NCI-H2171 treated with DMSO at 0.1 percent for 48 hours (cell line): Measurements from ENCODE around the gene AGO3.
"Not testable (repeated sequence)": the region's sequence is repeated elsewhere in the genome, so short reads cannot be mapped to it uniquely, and the experiment has no call there.

Source experiments
- DNase-seq: peaks from one replicate; lab custom pipeline; 2025; lab: John Stamatoyannopoulos, UW

AGO3 gene

DNA sequence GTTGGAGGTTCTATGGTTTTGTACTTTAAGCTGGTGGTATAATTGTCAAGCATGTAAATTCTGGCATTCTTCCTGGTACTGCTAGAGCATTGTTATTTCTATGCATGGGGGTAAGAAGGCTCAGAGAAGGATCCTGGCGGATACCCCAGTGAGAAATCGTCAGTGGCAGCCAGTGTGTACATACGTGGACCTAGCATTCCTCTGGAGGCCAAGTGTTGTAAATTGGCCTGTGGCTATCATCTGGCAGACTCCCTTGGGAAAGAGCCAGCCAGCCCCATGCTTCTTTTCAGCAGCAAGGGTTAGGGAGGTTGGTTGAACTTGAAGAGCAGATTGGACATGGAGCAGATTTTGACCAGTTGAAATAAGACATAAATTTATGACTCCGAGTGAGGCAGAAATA, 5.2 kb upstream of the AGO3 start:
- no peak for DNase-seq

DNA sequence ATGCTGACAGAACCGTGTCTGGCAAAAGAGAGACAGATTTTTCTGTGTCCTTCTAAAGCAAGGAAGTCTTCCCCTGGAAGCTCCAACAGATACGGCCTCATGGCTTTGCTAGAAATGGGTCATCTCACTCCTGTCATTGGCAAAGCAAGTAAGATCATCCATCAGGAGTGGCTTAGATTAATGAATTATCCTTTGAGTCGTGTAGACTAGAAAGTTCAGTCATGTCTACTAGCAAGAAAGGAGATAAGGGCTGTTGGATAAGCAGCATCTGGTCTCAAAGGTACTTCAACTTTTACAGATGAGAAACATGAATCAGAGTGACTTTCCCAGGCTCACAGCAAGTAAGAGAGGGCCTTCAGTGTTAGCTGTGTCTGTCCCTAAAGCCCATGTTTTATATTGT, 3.4 kb upstream of the AGO3 start:
- no peak for DNase-seq

DNA sequence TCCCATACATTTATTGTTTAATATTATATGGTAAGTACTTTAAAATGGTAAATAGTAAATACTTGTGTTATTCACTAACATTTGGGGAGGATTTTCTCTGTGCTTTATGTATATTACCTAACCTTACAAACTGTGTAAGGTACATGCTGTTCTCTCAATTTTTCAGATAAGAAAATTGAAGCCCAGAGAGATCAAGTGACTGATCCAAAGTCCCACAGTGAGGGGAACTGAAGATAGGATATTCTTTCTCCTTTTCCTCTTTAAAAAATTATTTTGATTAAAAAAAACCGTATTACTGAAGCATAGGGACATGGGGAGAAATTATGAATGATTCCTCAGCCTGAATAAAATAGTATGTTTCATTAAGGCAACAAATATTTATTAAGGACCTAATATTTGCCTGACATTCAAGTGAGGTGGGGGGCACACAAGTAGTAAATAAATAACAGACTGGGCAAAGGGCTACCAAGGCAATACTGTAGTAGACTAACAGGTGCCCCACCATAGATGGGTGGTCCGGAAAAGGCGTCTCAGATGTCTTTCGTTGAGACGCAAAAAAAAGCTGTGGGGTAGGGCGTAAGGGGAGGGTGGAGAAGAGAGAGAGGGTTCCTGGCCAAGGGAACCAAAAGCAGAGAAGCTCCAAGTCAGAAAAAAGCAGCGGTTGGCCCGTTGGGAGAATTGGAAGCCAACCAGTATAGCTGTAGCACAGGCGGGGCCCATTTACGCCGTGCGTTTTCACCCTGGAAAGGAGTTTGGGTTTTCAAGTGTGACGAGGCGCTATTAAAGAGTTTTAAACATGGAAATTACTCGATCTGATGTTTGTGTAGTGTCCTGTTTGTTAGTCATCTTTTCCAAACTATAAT, 944 bp upstream of the AGO3 start:
- peak; percentile 78 for DNase-seq

DNA sequence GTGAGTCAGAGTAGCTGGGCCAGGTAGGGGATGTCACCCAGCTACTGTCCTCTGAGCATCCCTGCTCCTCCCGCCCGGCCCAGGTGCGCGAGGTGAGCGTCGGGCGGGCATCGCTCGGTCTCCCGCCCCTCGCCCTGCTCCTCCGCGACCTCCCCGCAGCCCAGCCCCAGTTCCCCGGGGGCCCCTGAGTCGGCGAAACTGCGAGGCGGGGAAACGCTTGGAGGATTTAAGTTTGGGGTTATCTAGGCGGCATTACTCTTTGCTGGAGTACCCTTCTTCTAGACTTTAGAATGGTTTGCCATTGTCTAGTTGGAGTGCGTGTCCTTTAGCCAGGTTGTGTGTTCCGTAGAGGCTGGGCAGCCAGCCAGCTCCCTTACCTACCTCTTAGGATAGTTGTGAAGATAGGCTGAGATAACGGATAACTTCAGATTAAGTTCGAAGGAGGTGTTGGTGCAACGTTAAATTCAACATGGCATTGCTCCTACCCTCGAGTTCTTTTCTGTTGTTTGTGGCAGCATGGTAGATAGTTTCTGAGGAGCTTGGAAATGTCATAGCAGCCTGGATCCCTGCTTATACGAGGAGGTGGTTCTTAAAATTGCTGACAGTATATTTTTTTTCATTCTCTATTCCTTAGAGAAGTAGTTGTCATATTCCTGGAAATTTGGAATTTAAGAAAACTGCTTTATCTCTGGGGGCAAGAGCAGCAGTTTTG, 697 bp downstream of the AGO3 start:
- DNase-seq, result no peak

DNA sequence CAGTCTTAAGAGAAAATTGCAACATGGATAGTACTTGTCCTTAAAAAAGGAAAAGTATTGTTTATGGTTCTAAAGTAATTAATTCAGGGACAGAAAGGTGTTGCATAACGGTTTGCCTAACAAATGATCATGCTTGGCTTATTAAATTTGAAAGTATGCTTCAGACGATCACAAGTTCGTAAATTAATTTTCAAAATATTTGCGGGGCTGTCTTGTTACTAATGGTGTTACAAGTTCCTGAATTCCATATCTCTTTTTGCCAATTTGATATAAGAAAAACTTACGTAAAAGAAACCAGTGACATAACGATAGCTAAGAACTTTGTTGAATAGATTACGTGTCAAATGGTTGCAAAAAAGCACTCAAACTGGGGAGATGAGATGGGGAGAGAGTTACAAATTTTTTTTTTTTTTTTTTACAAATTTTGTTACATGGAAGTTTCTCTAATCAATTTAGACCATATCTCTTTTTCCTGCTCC, 1.3 kb downstream of the AGO3 start:
- no peak for DNase-seq

DNA sequence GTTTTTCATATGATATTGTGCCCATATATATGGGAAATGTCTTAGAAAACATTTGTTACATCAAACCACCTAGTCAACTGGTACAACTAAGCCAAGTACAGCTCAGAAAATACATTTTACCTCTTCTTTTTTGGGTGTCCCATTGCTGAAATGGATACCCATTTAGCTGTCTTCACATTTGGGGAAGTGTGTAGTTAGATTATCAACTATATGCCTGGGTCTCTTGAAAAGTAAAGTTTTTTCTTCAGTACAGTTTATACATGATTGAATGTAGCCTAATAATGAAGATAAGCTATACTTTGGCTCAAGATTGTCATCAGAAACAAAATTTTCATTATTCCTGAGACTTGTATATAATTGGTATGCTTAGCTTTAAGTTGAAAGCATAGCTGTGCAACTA, 2.0 kb downstream of the AGO3 start:
- DNase-seq, result no peak

DNA sequence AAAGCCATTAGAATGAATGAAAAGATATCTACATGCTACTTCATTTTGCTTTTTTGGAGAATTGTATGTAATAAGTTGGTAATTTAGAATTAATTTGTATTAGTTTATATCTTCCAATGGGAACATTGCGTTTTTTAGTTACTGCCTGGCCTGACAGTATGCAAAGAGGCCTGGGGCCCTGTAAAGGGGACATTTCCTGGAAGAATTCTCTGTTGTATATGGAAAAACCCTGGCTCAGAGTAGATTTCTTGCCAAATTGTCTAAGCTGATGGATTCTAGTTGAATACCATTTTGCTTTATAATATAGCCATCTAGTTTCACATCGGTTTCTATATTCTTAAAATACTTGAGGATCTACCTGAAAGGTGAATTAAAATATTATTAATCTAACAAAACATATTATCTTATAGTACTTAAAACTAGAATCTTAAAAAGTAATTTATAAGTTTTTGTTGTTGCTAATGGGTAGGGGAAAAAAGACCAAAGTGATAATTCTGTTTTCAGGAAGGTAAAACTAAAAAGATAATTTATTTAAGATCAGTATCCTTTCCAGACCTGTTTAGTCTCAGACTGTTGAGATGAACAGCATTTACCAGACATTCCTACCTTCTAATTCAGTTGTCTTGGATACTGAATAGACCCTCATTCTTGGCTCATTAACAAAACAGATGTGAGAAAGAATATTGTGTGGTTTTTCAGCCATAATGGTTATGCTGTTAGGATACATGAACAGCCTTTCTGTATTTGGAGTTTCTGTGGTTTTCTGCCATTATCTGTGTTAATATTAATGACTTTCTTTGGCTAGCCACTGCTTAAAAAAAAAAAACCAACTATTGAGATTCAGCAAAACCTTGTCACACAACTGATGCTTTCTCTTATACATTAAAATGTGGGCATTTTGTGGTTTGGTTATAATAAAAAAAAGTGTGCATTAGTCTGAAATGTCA, 4.8 kb downstream of the AGO3 start:
- DNase-seq, result no peak

DNA sequence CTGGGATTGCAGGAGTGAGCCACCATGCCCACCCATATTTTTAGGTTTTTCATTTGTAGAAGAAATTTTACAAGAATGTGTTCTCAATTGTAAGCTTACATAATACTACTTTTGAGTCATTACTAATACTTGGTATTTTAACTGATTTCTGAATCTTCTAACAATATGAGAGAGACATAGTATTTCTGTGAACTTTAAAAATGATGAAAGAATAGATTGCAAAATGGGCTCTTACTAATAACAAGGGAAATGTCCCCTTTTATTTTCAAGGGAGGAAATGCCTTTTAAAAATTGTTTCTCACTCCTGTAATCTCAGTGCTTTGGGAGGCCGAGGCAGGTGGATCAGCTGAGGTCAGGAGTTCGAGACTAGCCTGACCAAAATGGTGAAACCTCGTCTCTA, 5.9 kb downstream of the AGO3 start:
- DNase-seq, result no peak

DNA sequence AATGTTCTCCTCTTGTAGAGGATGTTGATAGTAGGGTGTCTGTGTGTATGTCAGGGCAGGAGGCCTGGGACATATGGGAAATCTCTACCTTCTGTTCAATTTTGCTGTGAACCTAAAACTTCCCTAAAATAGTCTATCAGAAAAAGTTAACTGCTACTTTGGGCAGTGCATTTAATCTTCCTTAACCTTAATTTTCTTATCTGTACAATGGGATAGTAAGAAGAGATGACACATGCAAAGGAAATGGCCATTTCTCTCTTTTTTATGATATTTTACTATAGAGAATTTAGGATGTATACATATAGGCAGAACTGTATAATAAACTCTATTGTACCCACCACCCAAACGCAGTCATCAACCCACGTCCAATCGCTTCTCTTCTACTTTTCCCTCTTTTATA, 8.6 kb downstream of the AGO3 start:
- DNase-seq, result no peak

DNA sequence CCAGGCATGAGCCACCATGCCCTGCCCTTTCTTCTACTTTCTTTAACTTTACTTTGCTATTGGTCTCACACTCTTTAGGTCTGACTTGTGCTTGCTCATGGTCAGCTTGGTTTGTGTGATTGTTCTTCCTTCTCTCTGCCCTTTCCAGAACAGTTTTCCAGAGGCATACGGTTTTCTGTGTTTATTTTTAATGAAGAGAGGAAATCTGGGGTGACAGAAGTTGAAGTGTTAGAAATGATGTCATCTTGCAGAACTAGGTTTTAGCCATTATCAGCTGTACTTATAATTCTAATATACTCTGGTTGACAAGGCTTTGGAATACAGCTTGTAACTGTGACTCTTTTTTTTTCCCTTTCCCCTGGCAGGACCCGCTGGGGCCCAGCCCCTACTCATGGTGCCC, 14.4 kb downstream of the AGO3 start:
- no peak for DNase-seq

DNA sequence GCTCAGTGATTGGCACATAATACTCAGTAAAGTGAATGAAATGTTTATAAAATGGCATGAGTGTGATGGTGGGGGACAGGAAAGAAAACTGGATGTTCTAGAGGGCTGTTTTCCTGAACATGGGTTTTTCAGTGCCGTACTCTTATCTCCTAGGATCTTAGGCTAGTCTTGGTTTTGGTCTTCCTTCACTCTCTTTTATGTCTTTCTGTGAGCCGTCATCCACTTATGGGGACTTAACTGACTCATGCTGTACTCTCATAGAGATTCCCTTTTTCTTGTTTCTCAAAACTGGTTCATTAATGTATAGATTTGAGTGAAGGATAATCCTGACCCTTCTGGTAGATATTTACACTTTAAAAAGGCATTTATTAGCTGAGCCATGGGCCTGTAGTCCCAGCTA, 16.6 kb downstream of the AGO3 start:
- DNase-seq, result no peak

DNA sequence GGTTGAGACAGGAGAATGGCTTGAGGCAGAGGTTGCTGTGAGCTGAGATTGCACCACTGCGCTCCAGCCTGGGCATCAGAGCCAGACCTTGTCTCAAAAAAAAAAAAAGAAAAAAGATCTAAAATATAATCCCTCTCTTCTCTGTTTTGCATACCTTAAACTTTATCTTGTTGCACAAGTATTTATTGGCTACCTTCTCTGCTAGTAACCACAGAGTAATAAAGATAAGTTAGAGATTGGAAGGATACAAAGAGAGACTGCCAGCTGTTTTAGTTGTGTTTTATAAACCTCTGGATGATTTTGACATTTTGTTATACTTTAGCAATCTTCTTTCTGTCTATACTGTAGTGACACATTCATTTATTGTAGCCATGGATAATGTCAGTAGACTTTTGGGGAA, 27.7 kb downstream of the AGO3 start:
- no peak for DNase-seq

DNA sequence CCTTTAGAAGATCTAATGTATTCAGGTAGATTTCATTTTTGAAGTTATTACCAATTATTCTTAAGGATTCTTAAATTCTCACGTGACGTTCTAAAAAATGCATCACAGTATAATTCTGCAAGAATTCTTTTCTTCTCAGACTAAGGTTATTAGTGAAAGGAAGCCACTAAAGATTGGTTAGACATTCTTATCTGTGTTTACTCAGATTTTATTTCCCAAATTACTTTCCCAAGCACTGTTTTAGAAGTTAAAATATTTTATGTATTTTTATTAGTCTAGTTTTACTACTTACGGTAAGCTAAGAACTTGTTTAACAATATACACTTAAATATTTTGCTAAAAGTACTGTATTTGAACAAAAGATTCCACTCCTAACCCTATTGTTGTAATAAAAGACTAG, 28.4 kb downstream of the AGO3 start:
- DNase-seq, result no peak

DNA sequence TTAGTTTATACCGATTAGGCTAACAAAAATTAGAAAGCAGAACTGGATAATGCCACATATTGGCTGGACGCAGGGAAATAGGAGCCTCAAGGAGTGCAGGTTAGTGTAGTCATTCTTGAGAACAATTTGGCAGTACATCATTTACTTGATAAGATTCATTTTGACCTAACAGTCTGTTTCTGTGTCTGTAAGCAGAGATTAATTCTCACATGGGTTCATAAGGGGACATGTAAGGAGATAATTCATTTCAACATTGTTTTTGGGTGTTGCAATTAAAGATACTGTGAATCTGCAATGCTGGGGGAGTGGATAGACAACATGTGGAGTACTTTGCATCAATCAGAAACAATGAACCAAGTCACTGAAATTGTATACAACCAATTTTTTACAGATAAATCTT, 32.0 kb downstream of the AGO3 start:
- DNase-seq, result no peak

DNA sequence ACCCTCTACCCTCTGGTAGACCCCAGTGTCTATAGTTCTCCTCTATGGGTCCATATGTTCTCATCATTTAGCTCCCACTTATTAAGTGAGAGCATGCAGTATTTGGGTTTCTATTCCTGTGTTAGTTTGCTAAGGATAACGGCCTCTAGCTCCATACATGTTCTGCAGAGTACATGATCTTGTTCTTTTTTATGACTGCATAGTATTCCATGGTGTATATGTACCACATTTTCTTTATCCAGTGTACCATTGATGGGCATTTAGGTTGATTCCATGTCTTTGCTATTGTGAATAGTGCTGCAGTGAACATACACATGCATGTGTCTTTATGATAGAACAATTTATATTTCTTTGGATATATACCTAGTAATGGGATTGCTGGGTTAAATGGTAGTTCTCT, 33.4 kb downstream of the AGO3 start:
- not testable (repeated sequence) for DNase-seq

DNA sequence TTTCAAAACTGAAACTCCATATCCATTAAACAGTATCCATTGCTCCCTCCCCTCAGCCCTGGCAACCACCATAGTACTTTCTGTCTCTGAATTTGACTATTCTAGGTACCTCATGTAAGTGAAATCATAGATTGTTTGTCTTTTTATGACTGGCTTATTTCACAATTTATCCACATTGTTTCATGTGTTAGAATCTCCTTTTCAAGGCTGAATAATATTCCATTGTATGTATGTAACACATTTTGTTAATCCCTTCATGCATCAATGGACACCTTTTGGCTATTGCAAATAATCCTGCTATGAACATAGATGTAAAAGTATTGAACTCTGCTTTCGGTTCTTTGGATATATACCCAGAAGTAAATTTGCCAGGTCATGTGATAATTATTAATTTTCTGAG, 37.5 kb downstream of the AGO3 start:
- DNase-seq, result no peak

DNA sequence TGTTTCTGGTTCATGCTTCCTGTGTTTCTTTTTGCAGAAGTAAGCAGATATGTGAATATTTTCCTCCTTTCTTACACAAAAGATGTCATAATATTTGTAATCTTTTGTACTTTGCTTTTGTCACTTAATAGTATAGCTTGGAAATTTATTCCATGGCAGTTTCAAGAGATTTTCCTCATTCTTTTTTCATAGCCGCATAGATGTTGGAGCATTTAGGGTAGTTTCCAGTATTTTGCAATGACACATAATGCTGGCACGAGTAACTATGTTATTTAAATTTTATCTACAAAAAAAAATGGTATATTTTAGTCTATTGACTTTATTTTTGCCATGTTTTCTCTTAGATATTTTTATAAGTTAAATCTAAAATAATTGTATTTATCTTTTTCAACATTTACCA, 40.7 kb downstream of the AGO3 start:
- DNase-seq, result no peak

DNA sequence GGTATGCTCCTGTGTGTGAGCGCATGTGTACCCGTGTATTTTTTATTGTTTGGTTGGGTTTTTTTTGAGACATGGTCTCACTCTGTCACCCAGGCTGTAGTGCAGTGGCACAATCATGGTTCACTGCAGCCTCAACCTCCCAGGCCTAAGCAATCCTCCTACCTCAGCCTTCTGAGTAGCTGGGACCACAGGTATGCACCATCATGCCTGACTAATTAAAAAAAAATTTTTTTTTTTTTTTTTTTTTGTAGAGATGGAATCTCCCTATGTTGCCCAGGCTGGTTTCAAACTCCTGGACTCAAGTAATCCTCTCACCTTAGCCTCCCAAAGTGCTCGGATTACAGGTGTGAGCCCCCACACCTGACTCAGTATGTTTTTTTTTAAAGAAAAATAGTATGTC, 41.7 kb downstream of the AGO3 start:
- DNase-seq, result not testable (repeated sequence)

DNA sequence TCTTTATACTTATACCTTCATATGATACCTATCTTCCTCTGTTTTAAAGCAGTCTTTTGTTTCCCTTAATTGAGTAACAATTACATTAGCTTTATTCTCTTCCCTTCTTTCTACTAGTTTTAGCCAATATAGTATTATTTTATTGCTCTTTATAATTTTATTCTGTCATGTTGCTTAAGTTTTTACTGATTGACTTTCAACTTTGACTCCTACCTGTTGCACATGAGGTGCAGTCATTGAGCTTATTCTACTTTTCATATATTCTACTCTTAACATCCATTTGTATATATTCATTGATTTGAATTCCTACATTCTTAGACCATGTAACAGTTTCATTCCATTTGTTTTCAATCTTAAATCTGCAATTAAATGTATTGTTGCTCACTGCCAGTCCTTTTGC, 49.2 kb downstream of the AGO3 start:
- no peak for DNase-seq

DNA sequence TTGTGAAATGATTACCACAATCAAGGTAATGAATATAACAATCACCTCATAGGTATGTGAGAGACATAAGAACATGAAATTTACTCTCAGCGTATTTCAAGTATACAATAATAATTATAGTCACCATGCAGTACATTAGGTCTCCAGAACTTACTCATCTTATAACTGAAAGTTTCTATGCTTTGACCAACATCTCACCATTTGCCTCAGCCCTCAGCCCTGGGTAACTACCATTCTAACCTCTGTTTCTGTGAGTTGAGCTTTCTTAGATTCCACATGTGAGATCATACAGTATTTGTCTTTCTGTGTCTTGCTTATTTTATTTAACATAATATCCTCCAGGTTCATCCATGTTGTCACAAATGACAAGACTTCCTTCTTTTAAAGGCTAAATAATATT, 57.3 kb downstream of the AGO3 start:
- DNase-seq, result no peak

DNA sequence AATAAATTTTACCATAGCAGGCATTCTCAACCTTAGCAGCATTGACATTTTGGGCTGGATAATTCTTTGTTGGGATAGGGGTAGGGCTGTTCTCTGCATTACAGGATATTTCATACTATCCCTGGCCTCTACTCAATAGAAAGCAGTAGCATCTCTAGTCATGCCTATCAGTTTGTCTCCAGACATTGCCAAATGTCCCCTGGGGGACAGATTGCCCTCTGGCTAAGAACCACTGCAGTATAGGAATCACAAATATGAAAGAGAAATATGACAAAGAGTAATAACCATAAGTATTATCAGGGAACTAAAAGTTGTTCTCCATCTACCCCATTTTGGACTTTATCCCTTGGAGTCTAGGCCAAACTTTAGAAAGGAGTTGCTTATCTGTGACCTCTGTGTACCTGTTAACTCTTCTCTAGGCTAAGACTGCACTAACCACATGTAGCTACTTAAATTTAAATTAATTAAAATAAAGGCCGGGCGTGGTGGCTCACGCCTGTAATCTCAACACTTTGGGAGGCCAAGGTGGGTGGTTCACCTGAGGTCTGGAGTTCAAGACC, 76.1 kb downstream of the AGO3 start:
- DNase-seq, result no peak

DNA sequence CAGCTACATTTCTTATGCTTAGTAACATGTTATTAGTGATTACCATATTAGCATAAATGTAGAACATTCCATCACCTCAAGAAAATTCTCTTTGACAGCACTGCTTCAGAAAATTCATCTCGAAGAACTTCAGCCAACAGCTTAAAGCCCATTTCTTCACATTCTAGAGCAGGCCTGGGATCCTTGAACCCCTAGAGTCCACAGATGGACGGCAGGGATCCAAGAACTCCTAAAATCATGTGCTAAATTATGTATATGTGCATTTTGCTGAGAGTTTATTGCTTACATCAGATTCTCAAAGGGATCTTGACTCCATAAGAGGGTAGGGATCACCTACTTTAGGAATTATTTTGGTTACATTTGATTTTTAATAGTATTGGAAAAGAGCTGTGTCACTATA, 76.8 kb downstream of the AGO3 start:
- no peak for DNase-seq
